Stimulated activated memory B cell treated with anti-CD40 and anti-IgM and Interleukin-4, amounts not matched to agents 10 μg/mL and 1 μg/mL and 100 μg/mL, for 72 hours (primary cell): ENCODE results near the gene MYO7A.

Source experiments
- ATAC-seq: fragments of 150-1000 bp; cut with Tn5 transposase; 2 replicates; pipeline ENCODE4 v1.10.0; 2021
- H3K27ac Mint-ChIP-seq: one replicate; pipeline ENCODE4 v1.8.0; 2022; ENCODE audit warnings: mild to moderate bottlenecking, mixed read lengths
- H3K27me3 Mint-ChIP-seq: one replicate; pipeline ENCODE4 v1.8.0; 2022; ENCODE audit warnings: mixed read lengths
- H3K36me3 Mint-ChIP-seq: one replicate; pipeline ENCODE4 v1.8.0; 2022; ENCODE audit warnings: mixed read lengths
- H3K4me1 Mint-ChIP-seq: one replicate; pipeline ENCODE4 v1.8.0; 2022; ENCODE audit warnings: mixed read lengths
- H3K4me3 Mint-ChIP-seq: one replicate; pipeline ENCODE4 v1.8.0; 2022; ENCODE audit warnings: mild to moderate bottlenecking, moderate library complexity, mixed read lengths
- H3K9me3 Mint-ChIP-seq: one replicate; pipeline ENCODE4 v1.8.0; 2022; ENCODE audit warnings: mixed read lengths

The MYO7A gene

GRCh38 chr11:77127920-77128691, at the start of gene MYO7A:
Gene MYO7A, plus strand, starts transcription at chr11:77128246. Its CDS starts 2,389 bp downstream, at chr11:77130635.
- H3K4me1 Mint-ChIP-seq = peaks cover 24% of the 10 kb centered on the region
- no peak for ATAC-seq

GRCh38 chr11:77079666-77080065, 48.4 kb upstream of the MYO7A start:
- H3K4me3 Mint-ChIP-seq = no peak overlapping the region
- no peaks in the 10 kb centered on the region for H3K4me1 Mint-ChIP-seq
- H3K9me3 Mint-ChIP-seq = peaks cover 6% of the 10 kb centered on the region
- ATAC-seq = no peak
- no peaks in the 10 kb centered on the region for H3K36me3 Mint-ChIP-seq
- no peaks in the 10 kb centered on the region for H3K27me3 Mint-ChIP-seq
- H3K27ac Mint-ChIP-seq = no peak overlapping the region

More at GRCh38 chr11:77127920-77128691, at the start of gene MYO7A:
- Mint-ChIP-seq H3K27me3 (peaks cover 47% of the 10 kb centered on the region), H3K27ac (peak within 1 kb of the TSS; percentile 49), H3K4me3 (peak within 1 kb of the TSS; percentile 78), H3K36me3 (no peaks in the 10 kb centered on the region), H3K9me3 (no peaks in the 10 kb centered on the region)

GRCh38 chr11:77080643-77081210, 47.3 kb upstream of the MYO7A start:
- no peaks in the 10 kb centered on the region for H3K4me1 Mint-ChIP-seq
- no peak overlapping the region for H3K27ac Mint-ChIP-seq
- H3K9me3 Mint-ChIP-seq = peaks cover 6% of the 10 kb centered on the region
- no peaks in the 10 kb centered on the region for H3K27me3 Mint-ChIP-seq
- no peaks in the 10 kb centered on the region for H3K36me3 Mint-ChIP-seq
- ATAC-seq = no peak
- no peak overlapping the region for H3K4me3 Mint-ChIP-seq

GRCh38 chr11:77081381-77081851, 46.6 kb upstream of the MYO7A start:
- ATAC-seq = no peak
- H3K9me3 Mint-ChIP-seq = peaks cover 6% of the 10 kb centered on the region
- H3K4me3 Mint-ChIP-seq = no peak overlapping the region
- H3K36me3 Mint-ChIP-seq = no peaks in the 10 kb centered on the region
- H3K4me1 Mint-ChIP-seq = no peaks in the 10 kb centered on the region
- no peak overlapping the region for H3K27ac Mint-ChIP-seq
- no peaks in the 10 kb centered on the region for H3K27me3 Mint-ChIP-seq

- no peak for ATAC-seq
- Mint-ChIP-seq H3K9me3 (peaks cover 6% of the 10 kb centered on the region), H3K4me3 (no peak overlapping the region), H3K27me3 (no peaks in the 10 kb centered on the region), H3K4me1 (no peaks in the 10 kb centered on the region), H3K27ac (no peak overlapping the region), H3K36me3 (no peaks in the 10 kb centered on the region)
Measured at GRCh38 chr11:77081976-77082836, 45.8 kb upstream of the MYO7A start.

- Mint-ChIP-seq H3K9me3 (peaks cover 6% of the 10 kb centered on the region), H3K4me3 (no peak overlapping the region), H3K36me3 (no peaks in the 10 kb centered on the region), H3K27me3 (no peaks in the 10 kb centered on the region), H3K4me1 (no peaks in the 10 kb centered on the region), H3K27ac (no peak overlapping the region)
- ATAC-seq = no peak
Measured at GRCh38 chr11:77082838-77083565, 45.0 kb upstream of the MYO7A start.

- H3K27me3 Mint-ChIP-seq = no peaks in the 10 kb centered on the region
- no peak overlapping the region for H3K27ac Mint-ChIP-seq
- H3K4me1 Mint-ChIP-seq = no peaks in the 10 kb centered on the region
- H3K9me3 Mint-ChIP-seq = peaks cover 5% of the 10 kb centered on the region
- no peaks in the 10 kb centered on the region for H3K36me3 Mint-ChIP-seq
- ATAC-seq = no peak
- no peak overlapping the region for H3K4me3 Mint-ChIP-seq
Measured at GRCh38 chr11:77083566-77084245, 44.3 kb upstream of the MYO7A start.

- Mint-ChIP-seq H3K27me3 (no peaks in the 10 kb centered on the region), H3K9me3 (no peaks in the 10 kb centered on the region), H3K4me3 (no peak overlapping the region), H3K36me3 (no peaks in the 10 kb centered on the region), H3K4me1 (no peaks in the 10 kb centered on the region), H3K27ac (no peak overlapping the region)
- no peak for ATAC-seq
Measured at GRCh38 chr11:77084581-77085191, 43.4 kb upstream of the MYO7A start.

GRCh38 chr11:77085652-77086051, 42.4 kb upstream of the MYO7A start:
- ATAC-seq = no peak
- Mint-ChIP-seq H3K27ac (no peak overlapping the region), H3K36me3 (no peaks in the 10 kb centered on the region), H3K9me3 (no peaks in the 10 kb centered on the region), H3K4me1 (no peaks in the 10 kb centered on the region), H3K27me3 (no peaks in the 10 kb centered on the region), H3K4me3 (no peak overlapping the region)

GRCh38 chr11:77086521-77087472, 41.2 kb upstream of the MYO7A start:
- H3K4me1 Mint-ChIP-seq = peaks cover 7% of the 10 kb centered on the region
- ATAC-seq = no peak
- no peaks in the 10 kb centered on the region for H3K36me3 Mint-ChIP-seq
- no peak overlapping the region for H3K4me3 Mint-ChIP-seq
- no peaks in the 10 kb centered on the region for H3K9me3 Mint-ChIP-seq
- H3K27me3 Mint-ChIP-seq = no peaks in the 10 kb centered on the region
- no peak overlapping the region for H3K27ac Mint-ChIP-seq

- ATAC-seq = no peak
- Mint-ChIP-seq H3K9me3 (no peaks in the 10 kb centered on the region), H3K36me3 (no peaks in the 10 kb centered on the region), H3K27ac (no peak overlapping the region), H3K27me3 (no peaks in the 10 kb centered on the region), H3K4me3 (no peak overlapping the region), H3K4me1 (peaks cover 7% of the 10 kb centered on the region)
Measured at GRCh38 chr11:77087723-77088225, 40.3 kb upstream of the MYO7A start.

- H3K36me3 Mint-ChIP-seq = no peaks in the 10 kb centered on the region
- H3K4me1 Mint-ChIP-seq = peaks cover 7% of the 10 kb centered on the region
- no peak overlapping the region for H3K4me3 Mint-ChIP-seq
- ATAC-seq = no peak
- H3K27me3 Mint-ChIP-seq = no peaks in the 10 kb centered on the region
- no peak overlapping the region for H3K27ac Mint-ChIP-seq
- no peaks in the 10 kb centered on the region for H3K9me3 Mint-ChIP-seq
Measured at GRCh38 chr11:77088236-77089003, 39.6 kb upstream of the MYO7A start.
